GM19372 (cell line): ENCODE data around the gene MLXIP.

Source experiments
- ATAC-seq: cut with Tn5 transposase; IDR thresholded peaks from one replicate; pipeline ENCODE4 v1.9.1; 2021; ENCODE audit warnings: mild to moderate bottlenecking, low read depth, moderate library complexity; ENCODE audit not compliant: unreplicated experiment

Gene MLXIP

GRCh38 chr12:122073815-122074214 lies 4.7 kb upstream of the MLXIP start:
- ATAC-seq, result no peak

GRCh38 chr12:122076743-122077495 lies 1.6 kb upstream of the MLXIP start:
- no peak for ATAC-seq

- ATAC-seq, result no peak
Observed at GRCh38 chr12:122079033-122079531, 526 bp downstream of the MLXIP start.

GRCh38 chr12:122079532-122080081 lies 1.1 kb downstream of the MLXIP start:
- ATAC-seq, result no peak

GRCh38 chr12:122080149-122081082 lies 1.9 kb downstream of the MLXIP start:
- no peak for ATAC-seq

- no peak for ATAC-seq
Observed at GRCh38 chr12:122081083-122081696, 2.6 kb downstream of the MLXIP start.

GRCh38 chr12:122081697-122082221 lies 3.2 kb downstream of the MLXIP start:
- no peak for ATAC-seq

- ATAC-seq, result no peak
Observed at GRCh38 chr12:122082621-122083356, 4.2 kb downstream of the MLXIP start.

- no peak for ATAC-seq
Observed at GRCh38 chr12:122084857-122085405, 6.4 kb downstream of the MLXIP start.

- no peak for ATAC-seq
Observed at GRCh38 chr12:122085591-122085990, 7.0 kb downstream of the MLXIP start.

- ATAC-seq, result no peak
Observed at GRCh38 chr12:122086116-122086515, 7.6 kb downstream of the MLXIP start.

GRCh38 chr12:122086641-122087285 lies 8.2 kb downstream of the MLXIP start:
- ATAC-seq, result no peak

GRCh38 chr12:122087431-122088178 lies 9.0 kb downstream of the MLXIP start:
- ATAC-seq, result no peak

- ATAC-seq, result no peak
Observed at GRCh38 chr12:122088179-122088810, 9.7 kb downstream of the MLXIP start.

GRCh38 chr12:122089077-122089476 lies 10.5 kb downstream of the MLXIP start:
- no peak for ATAC-seq

GRCh38 chr12:122090759-122091515 lies 12.4 kb downstream of the MLXIP start:
- no peak for ATAC-seq
